GM23338 (cell line): ENCODE measurements around the gene FFAR3. TPM values are rescaled to one million over a fixed set of nuclear protein-coding genes. Genes with fewer than 3 reads are reported as not detected.

Experiments used
- ATAC-seq: fragments of 200-7000 bp; cut with Tn5 transposase; 3 replicates; pipeline ENCODE4 v1.9.1; 2020
- DNase-seq: peaks from one replicate; pipeline ENCODE4 v3.0.0-alpha.2; 2015; ENCODE audit warnings: low spot score
- H2AFZ ChIP-seq: fragments of 200-600 bp; sonication (generic); 2 replicates; pipeline ENCODE4 v1.8.0; 2016; ENCODE audit warnings: antibody characterized with exemption, mild to moderate bottlenecking, moderate library complexity
- H3F3A ChIP-seq: fragments of 200-600 bp; sonication (generic); replicated peaks from 2 replicates; pipeline ENCODE4 v1.8.0; 2017; ENCODE audit warnings: antibody characterized with exemption, mixed run types, low read depth
- H3K27ac ChIP-seq: fragments of 200-600 bp; sonication (generic); 2 replicates; pipeline ENCODE4 v1.6.1; 2016; ENCODE audit warnings: low read depth
- H3K27me3 ChIP-seq: fragments of 200-600 bp; sonication (generic); 2 replicates; pipeline ENCODE4 v1.8.0; 2016; ENCODE audit warnings: mild to moderate bottlenecking, mixed run types, moderate library complexity; ENCODE audit not compliant: insufficient read depth
- H3K36me3 ChIP-seq: fragments of 200-600 bp; sonication (generic); 2 replicates; pipeline ENCODE4 v1.8.0; 2016; ENCODE audit warnings: mild to moderate bottlenecking; ENCODE audit not compliant: insufficient read depth
- H3K4me1 ChIP-seq: fragments of 200-600 bp; sonication (generic); 2 replicates; pipeline ENCODE4 v1.8.0; 2016; ENCODE audit warnings: mild to moderate bottlenecking, moderate library complexity; ENCODE audit not compliant: insufficient read depth
- H3K4me2 ChIP-seq: fragments of 200-600 bp; sonication (generic); 2 replicates; pipeline ENCODE4 v1.7.1; 2017; ENCODE audit warnings: mixed run types
- H3K4me3 ChIP-seq: fragments of 200-600 bp; sonication (generic); 2 replicates; pipeline ENCODE4 v1.6.1; 2016; ENCODE audit warnings: mixed run types
- H3K79me2 ChIP-seq: fragments of 200-600 bp; sonication (generic); replicated peaks from 2 replicates; pipeline ENCODE4 v1.8.0; 2017; ENCODE audit warnings: mild to moderate bottlenecking; ENCODE audit not compliant: insufficient read depth
- H3K9me2 ChIP-seq: fragments of 200-600 bp; sonication (generic); 2 replicates; pipeline ENCODE4 v1.8.0; 2017; ENCODE audit not compliant: insufficient read depth
- H4K20me1 ChIP-seq: fragments of 200-600 bp; sonication (generic); replicated peaks from 2 replicates; pipeline ENCODE4 v1.8.0; 2017; ENCODE audit warnings: mild to moderate bottlenecking; ENCODE audit not compliant: insufficient read depth
- H3K27ac Mint-ChIP-seq: 2 replicates; pipeline ENCODE4 v1.8.0; 2020; ENCODE audit warnings: inconsistent platforms, mild to moderate bottlenecking, moderate library complexity, mixed read lengths
- H3K27me3 Mint-ChIP-seq: 3 replicates; pipeline ENCODE4 v1.8.0; 2022; ENCODE audit warnings: low read depth, mild to moderate bottlenecking, moderate library complexity, mixed read lengths, inconsistent platforms; ENCODE audit not compliant: insufficient read depth, poor library complexity
- H3K36me3 Mint-ChIP-seq: 3 replicates; pipeline ENCODE4 v1.8.0; 2021; ENCODE audit warnings: low read depth, mild to moderate bottlenecking, inconsistent platforms, moderate library complexity, mixed read lengths
- H3K4me1 Mint-ChIP-seq: 3 replicates; pipeline ENCODE4 v1.8.0; 2020; ENCODE audit warnings: mild to moderate bottlenecking, inconsistent platforms, mixed read lengths
- H3K4me3 Mint-ChIP-seq: 3 replicates; pipeline ENCODE4 v1.8.0; 2021; ENCODE audit warnings: moderate library complexity, mild to moderate bottlenecking, inconsistent platforms, mixed read lengths
- H3K9me3 Mint-ChIP-seq: 3 replicates; pipeline ENCODE4 v1.8.0; 2020; ENCODE audit warnings: moderate library complexity, mild to moderate bottlenecking, inconsistent platforms, mixed read lengths
- CREB1 ChIP-seq: fragments of 250-450 bp; sonication (Bioruptor Pico); IDR thresholded peaks from 2 replicates; pipeline ENCODE4 v1.5.0; 2020; ENCODE audit warnings: low read depth, mild to moderate bottlenecking, moderate library complexity
- EZH2 ChIP-seq: fragments of 200-600 bp; sonication (generic); IDR thresholded peaks from one replicate; pipeline ENCODE4 v1.8.0; 2017; ENCODE audit warnings: antibody characterized with exemption, mild to moderate bottlenecking, low read depth; ENCODE audit not compliant: unreplicated experiment
- JUNB ChIP-seq: IDR thresholded peaks from one replicate; pipeline ENCODE4 v1.6.1; 2016; ENCODE audit warnings: antibody characterized with exemption; ENCODE audit not compliant: unreplicated experiment
- NANOG ChIP-seq: IDR thresholded peaks from 2 replicates; pipeline ENCODE4 v1.6.1; 2016; ENCODE audit warnings: antibody characterized with exemption, borderline replicate concordance
- POLR2AphosphoS5 ChIP-seq: IDR thresholded peaks from 2 replicates; pipeline ENCODE4 v1.6.1; 2016; ENCODE audit warnings: antibody characterized with exemption, low read depth
- STAT1 ChIP-seq: IDR thresholded peaks from one replicate; pipeline ENCODE4 v1.6.1; 2016; ENCODE audit warnings: antibody characterized with exemption; ENCODE audit not compliant: unreplicated experiment
- ZNF114 ChIP-seq: fragments of 250-450 bp; sonication (Bioruptor Pico); IDR thresholded peaks from 2 replicates; pipeline ENCODE4 v1.5.0; 2020; ENCODE audit warnings: mild to moderate bottlenecking, moderate library complexity
- ZNF331 ChIP-seq: fragments of 250-450 bp; sonication (Bioruptor Pico); IDR thresholded peaks from 2 replicates; pipeline ENCODE4 v1.5.0; 2020; ENCODE audit warnings: low read depth, mild to moderate bottlenecking, moderate library complexity
- polyA plus RNA-seq: library from polyadenylated mRNA; unstranded; fragments of >200 nt; fragmentation: Nextera tagmentation; extraction: Ambion mirVana; gene quantifications from 2 replicates; pipeline ENCODE4 v1.2.1, GENCODE V29; 2016
- total RNA-seq: library from RNA; depleted of rRNA; stranded (reverse); fragments of >200 nt; shearing (Covaris generic); gene quantifications from 2 replicates; pipeline ENCODE4 v1.2.3, GENCODE V29; 2014
- TF ChIP-seq, protein P1 (sequence below): IDR thresholded peaks from 2 replicates; pipeline ENCODE4 v1.6.1; 2016; ENCODE audit warnings: antibody characterized with exemption
- TF ChIP-seq, protein P2 (sequence below), 2 experiments: fragments of 200-600 bp in 1 of 2; sonication (generic) in 1 of 2; conservative IDR thresholded peaks; 2 replicates each; pipeline versions ENCODE4 v1.5.1 to v1.6.1; 2016 to 2017; ENCODE audit warnings: antibody characterized with exemption in 2 of 2, low read depth in 2 of 2, mild to moderate bottlenecking in 2 of 2, moderate library complexity in 1 of 2
- TF ChIP-seq, protein P3 (sequence below): IDR thresholded peaks from one replicate; pipeline ENCODE4 v1.6.1; 2018; ENCODE audit warnings: antibody characterized with exemption; ENCODE audit not compliant: unreplicated experiment

The FFAR3 gene
- total and polyA plus RNA-seq, 2 experiments from 2014 or later = 0.35 TPM; not detected in 1

DNA sequence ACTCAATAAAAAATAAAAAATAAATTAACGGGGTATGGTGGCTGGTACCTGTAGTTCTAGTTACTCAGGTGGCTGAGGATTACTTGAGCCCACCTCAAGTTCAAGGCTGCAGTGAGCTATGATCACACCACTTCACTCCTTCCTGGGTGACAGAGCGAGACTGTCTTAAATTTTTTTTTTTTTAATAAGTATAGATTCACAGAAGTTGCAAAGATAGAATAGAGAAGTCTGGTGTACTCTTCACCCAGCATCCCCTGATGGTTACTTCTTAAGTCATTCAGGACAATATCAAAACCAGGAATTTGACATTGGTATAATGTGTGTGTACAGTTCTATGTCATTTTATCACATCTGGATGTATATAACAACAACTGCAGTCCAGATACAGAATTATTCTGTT, 37.0 kb upstream of the FFAR3 start (continued):
- TF ChIP-seq, protein P1, sequence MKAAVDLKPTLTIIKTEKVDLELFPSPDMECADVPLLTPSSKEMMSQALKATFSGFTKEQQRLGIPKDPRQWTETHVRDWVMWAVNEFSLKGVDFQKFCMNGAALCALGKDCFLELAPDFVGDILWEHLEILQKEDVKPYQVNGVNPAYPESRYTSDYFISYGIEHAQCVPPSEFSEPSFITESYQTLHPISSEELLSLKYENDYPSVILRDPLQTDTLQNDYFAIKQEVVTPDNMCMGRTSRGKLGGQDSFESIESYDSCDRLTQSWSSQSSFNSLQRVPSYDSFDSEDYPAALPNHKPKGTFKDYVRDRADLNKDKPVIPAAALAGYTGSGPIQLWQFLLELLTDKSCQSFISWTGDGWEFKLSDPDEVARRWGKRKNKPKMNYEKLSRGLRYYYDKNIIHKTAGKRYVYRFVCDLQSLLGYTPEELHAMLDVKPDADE = no peak
- TF ChIP-seq ZNF331 (CRISPR knock-in tag) (no peak), ZNF114 (no peak), POLR2AphosphoS5 (no peak), NANOG (no peak), CREB1 (CRISPR knock-in tag) (no peak), EZH2 (no peak), JUNB (no peak)
- TF ChIP-seq, protein P2, sequence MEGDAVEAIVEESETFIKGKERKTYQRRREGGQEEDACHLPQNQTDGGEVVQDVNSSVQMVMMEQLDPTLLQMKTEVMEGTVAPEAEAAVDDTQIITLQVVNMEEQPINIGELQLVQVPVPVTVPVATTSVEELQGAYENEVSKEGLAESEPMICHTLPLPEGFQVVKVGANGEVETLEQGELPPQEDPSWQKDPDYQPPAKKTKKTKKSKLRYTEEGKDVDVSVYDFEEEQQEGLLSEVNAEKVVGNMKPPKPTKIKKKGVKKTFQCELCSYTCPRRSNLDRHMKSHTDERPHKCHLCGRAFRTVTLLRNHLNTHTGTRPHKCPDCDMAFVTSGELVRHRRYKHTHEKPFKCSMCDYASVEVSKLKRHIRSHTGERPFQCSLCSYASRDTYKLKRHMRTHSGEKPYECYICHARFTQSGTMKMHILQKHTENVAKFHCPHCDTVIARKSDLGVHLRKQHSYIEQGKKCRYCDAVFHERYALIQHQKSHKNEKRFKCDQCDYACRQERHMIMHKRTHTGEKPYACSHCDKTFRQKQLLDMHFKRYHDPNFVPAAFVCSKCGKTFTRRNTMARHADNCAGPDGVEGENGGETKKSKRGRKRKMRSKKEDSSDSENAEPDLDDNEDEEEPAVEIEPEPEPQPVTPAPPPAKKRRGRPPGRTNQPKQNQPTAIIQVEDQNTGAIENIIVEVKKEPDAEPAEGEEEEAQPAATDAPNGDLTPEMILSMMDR (conservative IDR thresholded peaks at IDR 0.05; ENCODE audit: low read depth in 2 of 2) = no peak
- TF ChIP-seq, protein P3, sequence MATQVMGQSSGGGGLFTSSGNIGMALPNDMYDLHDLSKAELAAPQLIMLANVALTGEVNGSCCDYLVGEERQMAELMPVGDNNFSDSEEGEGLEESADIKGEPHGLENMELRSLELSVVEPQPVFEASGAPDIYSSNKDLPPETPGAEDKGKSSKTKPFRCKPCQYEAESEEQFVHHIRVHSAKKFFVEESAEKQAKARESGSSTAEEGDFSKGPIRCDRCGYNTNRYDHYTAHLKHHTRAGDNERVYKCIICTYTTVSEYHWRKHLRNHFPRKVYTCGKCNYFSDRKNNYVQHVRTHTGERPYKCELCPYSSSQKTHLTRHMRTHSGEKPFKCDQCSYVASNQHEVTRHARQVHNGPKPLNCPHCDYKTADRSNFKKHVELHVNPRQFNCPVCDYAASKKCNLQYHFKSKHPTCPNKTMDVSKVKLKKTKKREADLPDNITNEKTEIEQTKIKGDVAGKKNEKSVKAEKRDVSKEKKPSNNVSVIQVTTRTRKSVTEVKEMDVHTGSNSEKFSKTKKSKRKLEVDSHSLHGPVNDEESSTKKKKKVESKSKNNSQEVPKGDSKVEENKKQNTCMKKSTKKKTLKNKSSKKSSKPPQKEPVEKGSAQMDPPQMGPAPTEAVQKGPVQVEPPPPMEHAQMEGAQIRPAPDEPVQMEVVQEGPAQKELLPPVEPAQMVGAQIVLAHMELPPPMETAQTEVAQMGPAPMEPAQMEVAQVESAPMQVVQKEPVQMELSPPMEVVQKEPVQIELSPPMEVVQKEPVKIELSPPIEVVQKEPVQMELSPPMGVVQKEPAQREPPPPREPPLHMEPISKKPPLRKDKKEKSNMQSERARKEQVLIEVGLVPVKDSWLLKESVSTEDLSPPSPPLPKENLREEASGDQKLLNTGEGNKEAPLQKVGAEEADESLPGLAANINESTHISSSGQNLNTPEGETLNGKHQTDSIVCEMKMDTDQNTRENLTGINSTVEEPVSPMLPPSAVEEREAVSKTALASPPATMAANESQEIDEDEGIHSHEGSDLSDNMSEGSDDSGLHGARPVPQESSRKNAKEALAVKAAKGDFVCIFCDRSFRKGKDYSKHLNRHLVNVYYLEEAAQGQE = no peak

DNA sequence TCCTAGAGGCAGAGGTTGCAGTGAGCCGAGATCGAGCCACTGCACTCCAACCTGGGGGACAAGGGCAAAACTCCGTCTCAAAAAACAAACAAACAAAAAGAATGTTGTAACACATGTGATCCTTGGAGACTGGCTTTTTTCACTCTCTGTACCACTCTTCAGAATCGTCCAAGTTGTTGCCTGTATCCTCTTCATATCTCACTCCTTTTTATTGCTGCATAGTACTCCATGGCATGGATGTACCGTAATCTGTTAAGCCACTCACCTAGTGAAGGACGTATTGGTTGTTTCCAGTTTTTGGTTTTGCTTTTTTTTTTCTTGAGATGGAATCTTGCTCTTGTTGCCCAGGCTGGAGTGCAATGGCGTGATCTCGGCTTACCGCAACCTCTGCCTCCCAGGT, 36.2 kb upstream of the FFAR3 start:
- H3K27ac Mint-ChIP-seq = no peak overlapping the region
- no peak for ATAC-seq
- no peak for TF ChIP-seq NANOG
- no peak for TF ChIP-seq ZNF114
- no peak for TF ChIP-seq JUNB
- TF ChIP-seq, protein P1 = no peak
- no peak for TF ChIP-seq EZH2
- TF ChIP-seq, protein P3 = no peak
- no peak for TF ChIP-seq POLR2AphosphoS5
- no peak for TF ChIP-seq STAT1
- no peak for TF ChIP-seq CREB1 (CRISPR knock-in tag)
- TF ChIP-seq ZNF331 (CRISPR knock-in tag) = no peak

More for the DNA sequence above, 36.2 kb upstream of the FFAR3 start:
- H3K9me3 Mint-ChIP-seq = peaks cover 9% of the 10 kb centered on the region; the same call in 2 of the 3 replicates
- no peak overlapping the region for H3K4me2 ChIP-seq
- no peaks in the 10 kb centered on the region for H3K36me3 Mint-ChIP-seq
- no peaks in the 10 kb centered on the region for H3K36me3 ChIP-seq
- DNase-seq = no peak
- H3K9me2 ChIP-seq = no peaks in the 10 kb centered on the region
- H3K27me3 Mint-ChIP-seq = peaks cover 2% of the 10 kb centered on the region
- no peaks in the 10 kb centered on the region for H3K27me3 ChIP-seq
- H2AFZ ChIP-seq = no peak overlapping the region
- H3K27ac ChIP-seq = no peak overlapping the region
- no peak overlapping the region for H3K4me3 ChIP-seq
- H3K4me1 Mint-ChIP-seq = peaks cover 2% of the 10 kb centered on the region; the same call in 1 of the 3 replicates
- H3K4me1 ChIP-seq = no peaks in the 10 kb centered on the region
- no peaks in the 10 kb centered on the region for H3F3A ChIP-seq
- no peaks in the 10 kb centered on the region for H4K20me1 ChIP-seq
- no peak overlapping the region for H3K4me3 Mint-ChIP-seq
- no peaks in the 10 kb centered on the region for H3K79me2 ChIP-seq
